GM18519 (cell line): Measurements from ENCODE around the gene CRBN.
A peak's percentile ranks its signal among the peaks of the same experiment; 100 is the strongest.

Experiments
- ATAC-seq: cut with Tn5 transposase; IDR thresholded peaks from one replicate; pipeline ENCODE4 v1.9.1; 2021; ENCODE audit warnings: mild to moderate bottlenecking, moderate library complexity; ENCODE audit not compliant: unreplicated experiment, low FRiP score

The CRBN gene

GRCh38 chr3:3179407-3180094 is at the start of gene CRBN:
CRBN (minus strand) TSS chr3:3179691; CDS start chr3:3179687, 4 bp downstream.
- peak; percentile 99 for ATAC-seq

- no peak for ATAC-seq
Measured at GRCh38 chr3:3227640-3228039, 48.1 kb upstream of the CRBN start.

GRCh38 chr3:3221528-3221927 is 42.0 kb upstream of the CRBN start:
- no peak for ATAC-seq

- no peak for ATAC-seq
Measured at GRCh38 chr3:3216401-3216800, 36.9 kb upstream of the CRBN start.

- ATAC-seq = no peak
Measured at GRCh38 chr3:3212781-3213440, 33.4 kb upstream of the CRBN start.

GRCh38 chr3:3209714-3210113 is 30.2 kb upstream of the CRBN start:
- no peak for ATAC-seq

GRCh38 chr3:3209057-3209456 is 29.6 kb upstream of the CRBN start:
- ATAC-seq = no peak

- ATAC-seq = peak; percentile 90
Measured at GRCh38 chr3:3201611-3202010, 22.1 kb upstream of the CRBN start.

- ATAC-seq = peak; percentile 47
Measured at GRCh38 chr3:3200632-3201212, 21.2 kb upstream of the CRBN start.

GRCh38 chr3:3199306-3199705 is 19.8 kb upstream of the CRBN start:
- no peak for ATAC-seq

GRCh38 chr3:3196148-3196861 is 16.8 kb upstream of the CRBN start:
- ATAC-seq = peak; percentile 37

GRCh38 chr3:3194861-3195260 is 15.4 kb upstream of the CRBN start:
- ATAC-seq = no peak

GRCh38 chr3:3192286-3192675 is 12.8 kb upstream of the CRBN start:
- ATAC-seq = no peak

- no peak for ATAC-seq
Measured at GRCh38 chr3:3191675-3192285, 12.3 kb upstream of the CRBN start.

- ATAC-seq = no peak
Measured at GRCh38 chr3:3189961-3190360, 10.5 kb upstream of the CRBN start.

- no peak for ATAC-seq
Measured at GRCh38 chr3:3189102-3189727, 9.7 kb upstream of the CRBN start.

- ATAC-seq = no peak
Measured at GRCh38 chr3:3184876-3185275, 5.4 kb upstream of the CRBN start.

GRCh38 chr3:3180456-3180855 is 965 bp upstream of the CRBN start:
- no peak for ATAC-seq

- ATAC-seq = no peak
Measured at GRCh38 chr3:3178498-3179328, 778 bp downstream of the CRBN start.
